Activated T-helper 1 cell treated with anti-CD3 and anti-CD28 coated beads, Interleukin-12 subunit alpha, Interleukin-12 subunit beta, Interleukin-2, Interleukin-4 antibody, amounts not matched to agents 30 ng/mL and 10 ng/mL and 1 ng/mL, durations not matched to agents 14 hours and 24 hours and 36 hours (primary cell): ENCODE data around the gene DOCK10. TPM values are rescaled to one million over a fixed set of nuclear protein-coding genes. Genes with fewer than 3 reads are reported as not detected.

ENCODE experiments used
- DNase-seq: peaks from one replicate; pipeline ENCODE4 v3.0.0; 2021; ENCODE audit warnings: low spot score
- H3K27ac Mint-ChIP-seq: one replicate; pipeline ENCODE4 v1.8.0; 2021; ENCODE audit warnings: mild to moderate bottlenecking, mixed read lengths
- H3K27me3 Mint-ChIP-seq: one replicate; pipeline ENCODE4 v1.8.0; 2022; ENCODE audit warnings: mild to moderate bottlenecking, moderate library complexity, mixed read lengths; ENCODE audit not compliant: insufficient read depth
- H3K36me3 Mint-ChIP-seq: one replicate; pipeline ENCODE4 v1.8.0; 2021; ENCODE audit warnings: low read depth, mixed read lengths
- H3K4me1 Mint-ChIP-seq: one replicate; pipeline ENCODE4 v1.8.0; 2021; ENCODE audit warnings: low read depth, mixed read lengths
- H3K4me3 Mint-ChIP-seq: one replicate; pipeline ENCODE4 v1.8.0; 2021; ENCODE audit warnings: mild to moderate bottlenecking, moderate library complexity, mixed read lengths
- H3K9me3 Mint-ChIP-seq: one replicate; pipeline ENCODE4 v1.8.0; 2021; ENCODE audit warnings: mixed read lengths
- intact Hi-C: fragments of 100-400 bp; cut with micrococcal nuclease; formaldehyde crosslinking; loops from one replicate; pipeline ENCODE4 v1.15.1; 2024
- total RNA-seq: library from RNA; stranded (reverse); gene quantifications from 2 replicates; pipeline ENCODE4 v1.2.3, GENCODE V29; 2022

The DOCK10 gene
- total RNA-seq, 1 donor from 2014 or later = 159 TPM

GRCh38 chr2:225020168-225020849 lies 22.0 kb downstream of the DOCK10 start:
- intact Hi-C loops = no loop called here
- Mint-ChIP-seq H3K36me3 (peaks cover 23% of the 10 kb centered on the region), H3K9me3 (no peaks in the 10 kb centered on the region), H3K4me3 (no peak overlapping the region), H3K4me1 (peaks cover 63% of the 10 kb centered on the region), H3K27ac (no peak overlapping the region), H3K27me3 (no peaks in the 10 kb centered on the region)
- no peak for DNase-seq

GRCh38 chr2:225019105-225019504 lies 23.2 kb downstream of the DOCK10 start:
- Mint-ChIP-seq H3K4me1 (peaks cover 57% of the 10 kb centered on the region), H3K9me3 (no peaks in the 10 kb centered on the region), H3K4me3 (no peak overlapping the region), H3K27me3 (no peaks in the 10 kb centered on the region), H3K36me3 (peaks cover 21% of the 10 kb centered on the region), H3K27ac (peak overlapping the region; percentile 24)
- intact Hi-C loops = no loop called here
- no peak for DNase-seq

- H3K9me3 Mint-ChIP-seq = no peaks in the 10 kb centered on the region
- intact Hi-C loops = no loop called here
- no peak for DNase-seq
- peaks cover 15% of the 10 kb centered on the region for H3K36me3 Mint-ChIP-seq
- H3K27me3 Mint-ChIP-seq = no peaks in the 10 kb centered on the region
- H3K4me3 Mint-ChIP-seq = no peak overlapping the region
- H3K4me1 Mint-ChIP-seq = peaks cover 60% of the 10 kb centered on the region
- no peak overlapping the region for H3K27ac Mint-ChIP-seq
Measured at GRCh38 chr2:225017713-225018112, 24.6 kb downstream of the DOCK10 start.

DNA sequence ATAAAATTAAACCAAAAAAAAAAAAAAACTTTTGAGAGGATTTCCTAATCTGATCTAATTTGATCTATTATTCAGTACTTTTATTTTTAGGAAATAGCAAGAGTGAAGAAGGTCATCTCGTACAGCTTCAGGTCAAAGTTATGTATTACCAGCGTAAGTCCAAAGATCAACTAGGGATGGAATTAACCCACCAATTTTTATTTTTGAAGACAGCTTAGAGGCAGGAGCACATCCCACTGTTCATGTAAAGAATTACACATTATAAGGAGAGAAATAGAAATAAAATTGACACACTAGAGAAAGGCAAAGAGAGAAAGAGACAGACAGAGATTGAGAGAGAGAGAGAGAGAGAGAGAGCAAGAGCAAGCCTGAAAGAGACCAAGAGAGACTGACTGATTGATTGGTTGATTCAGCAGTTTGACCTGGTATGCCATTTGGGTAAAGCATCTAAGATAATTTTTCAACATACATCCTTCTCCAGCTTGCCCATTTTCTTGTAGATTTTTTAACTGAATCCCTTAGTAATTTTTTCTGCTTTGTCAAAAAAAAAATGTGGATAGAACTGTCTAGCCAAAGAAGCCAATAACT lies 25.1 kb downstream of the DOCK10 start:
- H3K27me3 Mint-ChIP-seq = no peaks in the 10 kb centered on the region
- H3K4me3 Mint-ChIP-seq = no peak overlapping the region
- intact Hi-C loops = no loop called here
- H3K36me3 Mint-ChIP-seq = peaks cover 12% of the 10 kb centered on the region
- peaks cover 56% of the 10 kb centered on the region for H3K4me1 Mint-ChIP-seq
- no peak overlapping the region for H3K27ac Mint-ChIP-seq
- H3K9me3 Mint-ChIP-seq = no peaks in the 10 kb centered on the region
- no peak for DNase-seq

GRCh38 chr2:225013425-225014365 lies 28.6 kb downstream of the DOCK10 start:
- intact Hi-C loops = no loop called here
- DNase-seq = no peak
- Mint-ChIP-seq H3K36me3 (peaks cover 10% of the 10 kb centered on the region), H3K4me1 (peaks cover 64% of the 10 kb centered on the region), H3K4me3 (no peak overlapping the region), H3K9me3 (no peaks in the 10 kb centered on the region), H3K27me3 (no peaks in the 10 kb centered on the region), H3K27ac (peak overlapping the region; percentile 52)

DNA sequence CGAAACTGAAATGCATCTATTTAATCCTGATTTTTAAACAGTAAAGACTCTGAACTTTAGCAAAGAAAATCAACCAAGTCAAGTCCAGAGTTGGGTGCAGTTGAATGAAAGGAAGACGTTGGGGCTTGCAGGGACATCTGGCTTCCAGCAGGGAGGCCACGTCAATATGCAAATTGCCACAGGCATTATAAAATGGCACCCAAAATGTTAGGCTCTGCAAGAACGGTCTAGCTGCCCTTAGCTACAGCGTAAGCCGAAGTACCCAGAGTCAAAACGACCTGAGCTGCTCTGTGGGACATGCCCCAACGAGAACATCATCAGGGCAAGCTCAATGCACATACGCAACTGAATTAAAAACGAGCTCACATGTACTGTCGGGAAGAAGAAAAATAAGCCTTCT lies 30.7 kb downstream of the DOCK10 start:
- DNase-seq = no peak
- peaks cover 70% of the 10 kb centered on the region for H3K4me1 Mint-ChIP-seq
- H3K36me3 Mint-ChIP-seq = peaks cover 26% of the 10 kb centered on the region
- peak overlapping the region; percentile 5 for H3K27ac Mint-ChIP-seq
- H3K27me3 Mint-ChIP-seq = no peaks in the 10 kb centered on the region
- intact Hi-C loops = loop anchor here (1.0 kb wide), 3 partner anchors 10 to 86 kb away; no protein-coding TSS in a partner anchor
- H3K4me3 Mint-ChIP-seq = no peak overlapping the region
- H3K9me3 Mint-ChIP-seq = no peaks in the 10 kb centered on the region

DNA sequence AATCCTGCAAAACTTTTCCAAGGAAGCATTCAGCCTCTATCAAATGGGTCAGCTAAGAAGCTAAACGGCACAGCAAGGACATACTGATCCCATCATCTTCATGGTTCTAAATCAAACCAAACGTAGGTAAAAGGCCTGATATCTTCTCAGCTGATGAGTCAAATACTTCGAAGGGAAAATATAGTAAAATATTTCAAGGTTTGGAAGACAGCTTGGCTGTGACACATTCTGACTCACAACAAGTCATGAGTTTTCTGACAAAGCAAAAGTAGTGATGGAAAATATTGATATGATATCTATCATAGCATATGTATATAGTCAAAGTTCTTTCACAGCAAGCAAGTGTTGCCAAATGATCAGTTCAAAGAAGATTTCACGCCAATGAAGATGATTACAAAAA lies 31.5 kb downstream of the DOCK10 start:
- no peaks in the 10 kb centered on the region for H3K9me3 Mint-ChIP-seq
- intact Hi-C loops = loop anchor here (1.0 kb wide), 5 partner anchors 9 to 86 kb away; no protein-coding TSS in a partner anchor
- no peak for DNase-seq
- peak overlapping the region; percentile 57 for H3K4me3 Mint-ChIP-seq
- H3K4me1 Mint-ChIP-seq = peaks cover 75% of the 10 kb centered on the region
- H3K27ac Mint-ChIP-seq = peak overlapping the region; percentile 90
- H3K27me3 Mint-ChIP-seq = no peaks in the 10 kb centered on the region
- H3K36me3 Mint-ChIP-seq = peaks cover 33% of the 10 kb centered on the region

GRCh38 chr2:225009768-225010167 lies 32.5 kb downstream of the DOCK10 start:
- Mint-ChIP-seq H3K36me3 (peaks cover 33% of the 10 kb centered on the region), H3K27me3 (no peaks in the 10 kb centered on the region), H3K9me3 (no peaks in the 10 kb centered on the region), H3K4me1 (peaks cover 81% of the 10 kb centered on the region), H3K4me3 (no peak overlapping the region), H3K27ac (peak overlapping the region; percentile 61)
- no peak for DNase-seq
- intact Hi-C loops = loop anchor here (1.0 kb wide), 2 partner anchors 7 to 62 kb away; no protein-coding TSS in a partner anchor

DNA sequence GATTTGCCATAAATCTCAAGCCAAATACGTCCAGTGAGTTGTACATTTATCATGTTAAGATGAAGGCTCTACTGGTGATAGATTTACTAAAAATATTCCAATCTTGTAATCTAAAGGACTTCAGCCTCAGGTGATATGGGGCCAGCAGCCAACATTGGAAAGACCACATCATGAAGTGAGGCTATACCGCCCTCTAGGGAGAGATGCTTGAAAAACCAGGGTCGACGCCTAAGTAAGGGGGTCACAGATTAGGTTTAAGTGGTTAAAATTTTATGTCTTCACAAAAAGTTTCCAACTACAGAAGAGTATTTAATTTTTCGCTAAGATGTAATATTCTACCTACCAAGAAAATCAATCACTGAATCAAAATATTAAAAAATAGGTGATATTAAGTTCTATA lies 33.3 kb downstream of the DOCK10 start:
- Mint-ChIP-seq H3K27ac (no peak overlapping the region), H3K9me3 (no peaks in the 10 kb centered on the region), H3K4me3 (no peak overlapping the region), H3K36me3 (peaks cover 34% of the 10 kb centered on the region), H3K27me3 (no peaks in the 10 kb centered on the region), H3K4me1 (peaks cover 89% of the 10 kb centered on the region)
- intact Hi-C loops = no loop called here
- no peak for DNase-seq

GRCh38 chr2:225008179-225008856 lies 34.0 kb downstream of the DOCK10 start:
- Mint-ChIP-seq H3K4me3 (no peak overlapping the region), H3K4me1 (peaks cover 89% of the 10 kb centered on the region), H3K36me3 (peaks cover 35% of the 10 kb centered on the region), H3K27me3 (no peaks in the 10 kb centered on the region), H3K27ac (peak overlapping the region; percentile 50), H3K9me3 (no peaks in the 10 kb centered on the region)
- intact Hi-C loops = no loop called here
- DNase-seq = no peak

- H3K4me1 Mint-ChIP-seq = peaks cover 92% of the 10 kb centered on the region
- H3K4me3 Mint-ChIP-seq = no peak overlapping the region
- peak overlapping the region; percentile 52 for H3K27ac Mint-ChIP-seq
- H3K27me3 Mint-ChIP-seq = no peaks in the 10 kb centered on the region
- no peaks in the 10 kb centered on the region for H3K9me3 Mint-ChIP-seq
- DNase-seq = no peak
- H3K36me3 Mint-ChIP-seq = peaks cover 39% of the 10 kb centered on the region
- intact Hi-C loops = no loop called here
Measured at GRCh38 chr2:225006730-225007129, 35.5 kb downstream of the DOCK10 start.

GRCh38 chr2:225004597-225004996 lies 37.7 kb downstream of the DOCK10 start:
- Mint-ChIP-seq H3K9me3 (no peaks in the 10 kb centered on the region), H3K4me3 (no peak overlapping the region), H3K36me3 (peaks cover 39% of the 10 kb centered on the region), H3K27ac (peak overlapping the region; percentile 78), H3K4me1 (peaks cover 91% of the 10 kb centered on the region), H3K27me3 (no peaks in the 10 kb centered on the region)
- DNase-seq = no peak
- intact Hi-C loops = loop anchor here (5.0 kb wide), 1 partner anchor 197 kb away; no protein-coding TSS in a partner anchor
